NCI-H1092 (cell line): Measurements from ENCODE around the gene RHBDF2.

Experiments used
- DNase-seq: peaks from one replicate; lab custom pipeline; 2025; lab: John Stamatoyannopoulos, UW

RHBDF2 gene

DNA sequence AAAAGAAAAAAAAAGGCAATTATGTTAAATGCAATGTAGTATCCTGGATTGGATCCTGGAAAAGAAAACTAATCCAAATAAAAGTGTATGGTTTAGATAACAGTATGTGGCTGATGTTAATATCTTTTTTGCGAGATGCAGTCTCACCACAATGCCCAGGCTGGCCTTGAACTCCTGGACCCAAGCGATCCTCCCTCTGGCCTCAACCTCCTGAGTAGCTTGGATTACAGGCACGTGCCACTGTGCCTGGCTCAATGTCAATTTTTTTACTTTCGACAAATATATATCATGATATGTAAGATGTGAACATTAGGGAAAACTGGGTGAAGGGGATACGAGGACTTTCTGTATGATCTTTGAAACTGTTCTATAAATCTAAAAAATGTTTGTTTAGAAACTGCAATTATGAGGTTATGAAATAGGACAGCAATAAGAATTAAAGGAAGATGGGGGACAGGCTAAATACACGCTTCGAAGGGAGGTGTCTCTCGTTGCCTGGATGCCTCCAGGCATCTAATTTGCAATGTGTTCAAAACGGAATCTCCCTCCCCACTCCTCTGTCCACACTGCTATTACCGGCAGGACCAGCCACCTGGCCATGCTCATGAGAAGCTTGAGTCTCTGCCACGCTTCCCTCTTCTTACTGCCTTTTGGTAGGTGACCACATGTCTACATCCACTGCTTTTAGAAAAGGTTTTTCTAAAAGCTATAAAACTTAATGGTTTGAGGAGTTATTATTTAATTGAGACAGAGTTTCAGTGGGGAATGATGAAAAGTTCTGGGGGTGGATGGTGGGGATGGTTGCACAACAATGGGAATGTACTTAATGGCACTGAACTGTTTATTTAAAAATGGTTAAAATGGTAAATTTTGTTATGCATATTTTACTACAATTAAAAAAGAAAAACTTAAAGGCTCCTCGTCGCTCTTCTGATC, 63.5 kb downstream of the RHBDF2 start:
- no peak for DNase-seq

GRCh38 chr17:76435751-76436150, 65.5 kb downstream of the RHBDF2 start:
- no peak for DNase-seq

DNA sequence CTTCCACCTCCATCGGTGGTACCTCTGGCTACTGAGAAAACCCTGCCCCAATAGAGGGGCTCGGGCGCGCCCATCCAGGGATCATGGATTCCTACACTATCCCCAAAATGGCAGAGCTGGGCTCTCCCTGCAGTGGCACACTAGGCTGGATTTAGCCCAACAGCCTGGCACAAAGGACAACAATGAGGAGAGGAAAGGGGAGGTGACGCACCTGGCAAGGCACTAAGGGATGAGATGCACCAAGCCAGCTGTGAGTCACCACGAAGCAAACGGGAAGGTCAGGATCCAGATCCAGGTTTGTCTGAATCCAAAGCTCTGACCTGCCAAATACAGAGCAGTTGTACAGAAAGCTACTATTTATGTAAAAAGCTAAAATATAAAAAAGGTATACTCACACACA, 66.4 kb downstream of the RHBDF2 start:
- no peak for DNase-seq

- DNase-seq: no peak
Observed at GRCh38 chr17:76433693-76434092, 67.5 kb downstream of the RHBDF2 start.

DNA sequence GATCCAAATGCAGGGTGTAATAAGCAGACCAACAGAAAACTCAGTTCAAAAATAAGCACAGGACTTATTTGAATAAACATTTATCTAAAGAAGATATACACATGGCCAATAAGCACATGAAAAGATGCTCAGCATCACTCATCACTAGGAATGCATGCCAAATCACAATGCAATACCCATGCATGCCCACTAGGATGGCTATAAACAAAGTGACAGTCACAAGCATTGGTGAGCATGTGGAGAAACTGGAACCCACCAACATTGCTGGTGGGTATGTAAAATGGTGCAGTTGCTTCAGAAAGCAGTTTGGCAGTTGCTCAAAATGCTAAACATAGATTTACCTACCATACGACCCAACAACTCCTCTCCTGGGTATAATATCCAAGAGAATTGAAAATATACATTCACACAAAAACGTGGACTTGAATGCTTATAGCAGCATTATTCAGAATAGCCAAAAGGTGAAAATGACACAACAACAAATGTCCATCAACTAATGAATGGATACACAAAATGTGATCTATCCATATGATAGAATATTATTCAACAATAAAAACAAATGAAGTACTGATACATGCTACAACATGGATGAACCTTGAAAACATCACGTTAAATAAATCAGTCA, 68.4 kb downstream of the RHBDF2 start:
- no peak for DNase-seq

DNA sequence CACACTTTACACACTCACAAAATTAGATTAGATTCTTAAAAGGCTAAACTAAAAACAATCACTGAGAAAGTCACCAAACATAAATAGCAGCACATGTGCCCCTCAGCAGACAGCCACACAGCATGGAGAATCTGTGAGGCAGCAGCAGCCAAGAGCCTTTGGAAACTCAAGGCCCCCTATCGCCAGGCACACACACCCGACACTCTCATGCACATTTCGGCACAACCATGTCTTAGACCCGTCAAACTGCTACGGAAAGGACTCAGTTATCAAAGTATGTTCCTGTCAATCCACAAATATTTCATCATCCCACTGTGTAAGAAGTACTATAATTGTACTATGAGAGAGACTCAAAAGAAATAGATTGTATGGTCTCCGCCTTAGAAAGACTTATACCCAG, 69.2 kb downstream of the RHBDF2 start:
- no peak for DNase-seq

DNA sequence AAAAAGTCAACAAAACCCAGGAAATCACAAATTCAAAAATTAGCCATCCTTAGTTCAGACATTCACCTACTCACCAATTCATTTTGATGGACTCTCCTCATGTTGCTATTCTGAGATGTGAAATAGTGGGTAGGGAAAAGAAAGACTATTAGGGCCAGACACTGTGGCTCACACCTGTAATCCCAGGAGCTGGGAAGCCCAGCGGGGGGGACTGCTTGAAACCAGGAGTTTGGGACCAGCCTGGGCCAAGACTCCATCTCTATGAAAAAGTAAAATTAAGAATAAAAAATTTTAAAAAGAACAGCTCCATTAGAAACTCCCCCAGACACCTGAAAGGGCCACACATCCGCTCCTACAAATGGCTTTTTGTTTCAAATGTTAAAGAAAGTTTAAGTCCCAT, 69.7 kb downstream of the RHBDF2 start:
- DNase-seq: no peak

- DNase-seq: no peak
Observed at GRCh38 chr17:76428511-76428910, 72.7 kb downstream of the RHBDF2 start.

DNA sequence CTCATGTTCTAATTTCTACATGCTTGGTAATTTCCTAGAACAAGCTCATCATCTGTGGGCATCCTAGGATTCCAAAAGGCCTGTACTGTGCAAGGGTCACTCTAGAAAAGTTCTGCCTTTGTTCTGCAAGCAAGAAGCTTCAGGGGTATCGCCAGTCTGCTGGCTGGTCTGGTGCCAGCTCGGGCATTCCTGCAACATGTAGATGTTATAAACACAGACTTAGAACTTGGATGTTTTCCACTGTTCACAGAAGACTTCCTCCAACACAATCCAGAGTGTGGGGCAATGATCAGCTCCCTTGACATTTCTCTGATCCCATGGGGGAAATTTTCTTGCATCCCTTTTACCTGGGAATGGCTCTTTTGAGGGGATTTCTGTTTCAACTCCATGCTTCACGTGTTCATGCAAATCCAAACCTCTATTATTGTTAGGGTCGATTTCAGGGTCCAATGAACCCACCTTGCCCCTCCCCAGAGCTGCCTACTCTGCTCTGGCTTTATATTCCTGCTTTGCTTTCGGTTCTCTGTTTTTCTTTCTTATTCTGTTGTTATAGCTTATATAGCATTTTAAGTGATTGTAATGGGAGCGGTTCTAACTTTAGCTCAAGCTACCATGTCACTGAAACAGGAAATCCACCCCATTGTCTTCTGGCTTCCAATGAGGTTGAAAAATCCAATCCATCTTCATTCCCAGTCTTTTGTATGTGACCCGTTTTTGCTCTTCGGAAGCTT, 73.6 kb downstream of the RHBDF2 start:
- no peak for DNase-seq

DNA sequence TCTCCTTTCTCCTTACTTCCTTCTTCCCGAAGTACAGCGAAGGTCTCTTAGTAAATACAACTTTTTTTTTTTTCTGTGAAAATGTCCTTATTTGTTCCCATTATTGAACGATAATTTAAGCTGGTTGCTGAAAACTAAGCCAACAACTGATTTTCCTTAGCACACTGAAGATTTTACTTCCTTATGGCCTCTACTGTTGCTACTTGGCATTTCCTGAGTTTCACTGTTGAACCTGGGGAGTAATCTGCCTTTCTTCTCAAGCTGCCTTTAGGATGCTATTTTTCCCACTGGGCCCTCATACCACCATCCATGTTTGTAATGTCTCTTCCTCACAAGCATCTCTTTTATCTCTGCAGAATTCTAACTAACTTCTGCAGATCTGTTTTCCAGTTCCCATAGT, 74.4 kb downstream of the RHBDF2 start:
- no peak for DNase-seq

DNA sequence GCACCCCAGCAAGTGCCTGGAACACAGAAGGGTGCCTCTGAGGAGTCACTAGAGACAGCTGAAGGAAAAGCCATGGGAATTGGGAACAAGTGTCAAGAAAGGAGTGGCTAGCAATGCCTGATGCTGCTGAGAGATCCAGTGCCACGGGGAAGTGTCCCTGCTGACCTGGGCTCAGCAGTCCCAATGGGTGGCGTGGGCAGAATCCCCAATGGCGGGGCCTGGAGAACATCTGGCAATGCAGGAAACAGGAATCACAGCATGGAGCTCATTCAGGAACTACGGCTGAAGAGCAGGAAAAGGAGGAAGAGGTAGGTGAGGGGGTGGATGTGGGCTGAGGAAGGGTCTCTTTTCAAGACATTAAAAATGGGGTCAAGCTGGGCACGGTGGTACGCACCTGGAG, 78.4 kb downstream of the RHBDF2 start:
- DNase-seq: no peak

DNA sequence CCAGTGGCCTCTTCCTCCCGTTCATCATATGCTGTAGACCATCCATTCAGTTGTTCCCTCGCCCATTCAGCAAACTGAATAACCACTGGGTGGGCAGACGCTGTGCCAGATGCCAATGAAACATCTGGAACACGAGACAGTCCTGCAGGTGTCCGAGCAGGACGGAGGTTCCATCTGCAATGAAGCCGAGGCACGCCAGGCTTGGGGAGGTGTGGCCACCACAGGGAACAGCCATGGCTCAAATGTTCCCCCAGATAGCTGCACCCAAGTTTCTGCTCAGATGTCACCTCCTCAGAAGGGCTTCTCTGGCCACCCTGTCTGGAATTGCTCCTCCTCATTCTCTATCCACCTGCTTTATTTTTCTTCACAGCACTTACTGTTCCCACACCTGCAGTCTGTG, 78.8 kb downstream of the RHBDF2 start:
- no peak for DNase-seq

DNA sequence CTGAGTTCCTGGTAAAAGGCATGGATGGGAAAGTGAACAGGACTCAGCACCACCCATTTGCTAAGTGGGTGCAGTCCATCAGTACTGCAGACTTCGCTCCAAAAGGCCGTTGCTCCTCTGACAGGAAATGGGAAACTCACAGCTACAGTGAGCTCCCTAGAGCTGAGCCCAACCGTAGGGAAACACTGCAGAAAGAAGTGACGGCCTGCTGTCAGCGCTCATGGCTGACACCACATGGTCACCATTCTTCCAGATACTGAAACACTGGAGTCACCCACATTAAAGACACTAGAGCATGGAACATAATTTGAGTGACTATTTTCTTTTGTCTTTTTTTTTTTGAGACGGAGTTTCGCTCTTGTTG, 80.2 kb downstream of the RHBDF2 start:
- DNase-seq: no peak
